Measurements from ENCODE around the gene PLA2G4D.

The PLA2G4D gene

GRCh38 chr15:42018306-42019224, 75.8 kb downstream of the PLA2G4D start:
- no peaks in the 10 kb centered on the region for H3K36me3 ChIP-seq (replicated peaks)
- H3K4me3 ChIP-seq (ENCODE audit: low read depth, low read length) = no peak overlapping the region
- peaks cover 7% of the 10 kb centered on the region for H3K27me3 ChIP-seq (replicated peaks)
- no peak for DNase-seq
- TF ChIP-seq, protein P1, sequence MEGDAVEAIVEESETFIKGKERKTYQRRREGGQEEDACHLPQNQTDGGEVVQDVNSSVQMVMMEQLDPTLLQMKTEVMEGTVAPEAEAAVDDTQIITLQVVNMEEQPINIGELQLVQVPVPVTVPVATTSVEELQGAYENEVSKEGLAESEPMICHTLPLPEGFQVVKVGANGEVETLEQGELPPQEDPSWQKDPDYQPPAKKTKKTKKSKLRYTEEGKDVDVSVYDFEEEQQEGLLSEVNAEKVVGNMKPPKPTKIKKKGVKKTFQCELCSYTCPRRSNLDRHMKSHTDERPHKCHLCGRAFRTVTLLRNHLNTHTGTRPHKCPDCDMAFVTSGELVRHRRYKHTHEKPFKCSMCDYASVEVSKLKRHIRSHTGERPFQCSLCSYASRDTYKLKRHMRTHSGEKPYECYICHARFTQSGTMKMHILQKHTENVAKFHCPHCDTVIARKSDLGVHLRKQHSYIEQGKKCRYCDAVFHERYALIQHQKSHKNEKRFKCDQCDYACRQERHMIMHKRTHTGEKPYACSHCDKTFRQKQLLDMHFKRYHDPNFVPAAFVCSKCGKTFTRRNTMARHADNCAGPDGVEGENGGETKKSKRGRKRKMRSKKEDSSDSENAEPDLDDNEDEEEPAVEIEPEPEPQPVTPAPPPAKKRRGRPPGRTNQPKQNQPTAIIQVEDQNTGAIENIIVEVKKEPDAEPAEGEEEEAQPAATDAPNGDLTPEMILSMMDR (IDR thresholded peaks at IDR 0.05; ENCODE audit: low read depth, low read length, missing control alignments) = no peak
- in situ Hi-C loops (cut with HindIII; ENCODE audit: low pct_ligation_motif_present, low sequenced_read_pairs) = no loop called here
- H3K27ac ChIP-seq = no peak overlapping the region
